ENCODE data around the gene TP53BP1. TPM values are rescaled to one million over a fixed set of nuclear protein-coding genes. Genes with fewer than 3 reads are reported as not detected.

The TP53BP1 gene
- total and polyA plus RNA-seq, 8 donors: 3.3 to 85.7 (median 14.5) TPM

DNA sequence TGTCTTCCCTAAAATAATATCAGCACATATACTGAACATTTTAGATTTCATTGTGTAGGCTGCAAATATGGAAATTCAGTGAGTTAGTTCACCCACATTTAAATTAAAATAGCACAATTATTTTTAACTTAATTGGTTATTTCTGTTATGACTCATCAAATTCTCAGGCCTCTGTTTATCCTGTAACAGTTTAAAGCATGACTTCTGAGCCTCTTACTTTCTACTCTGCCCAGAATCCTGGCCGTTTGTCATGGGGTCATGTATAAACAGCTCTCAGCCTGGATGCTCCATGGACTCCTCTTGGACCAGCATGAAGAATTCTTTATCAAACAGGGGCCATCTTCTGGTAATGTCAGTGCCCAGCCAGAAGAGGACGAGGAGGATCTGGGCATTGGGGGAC lies 109.9 kb downstream of the TP53BP1 start:
- TF ChIP-seq POLR2A (IDR thresholded peaks at IDR 0.05) (no peak), EP300 (IDR thresholded peaks at IDR 0.05) (no peak), POLR2AphosphoS5 (IDR thresholded peaks at IDR 0.05) (no peak)
- TF ChIP-seq, protein P1, sequence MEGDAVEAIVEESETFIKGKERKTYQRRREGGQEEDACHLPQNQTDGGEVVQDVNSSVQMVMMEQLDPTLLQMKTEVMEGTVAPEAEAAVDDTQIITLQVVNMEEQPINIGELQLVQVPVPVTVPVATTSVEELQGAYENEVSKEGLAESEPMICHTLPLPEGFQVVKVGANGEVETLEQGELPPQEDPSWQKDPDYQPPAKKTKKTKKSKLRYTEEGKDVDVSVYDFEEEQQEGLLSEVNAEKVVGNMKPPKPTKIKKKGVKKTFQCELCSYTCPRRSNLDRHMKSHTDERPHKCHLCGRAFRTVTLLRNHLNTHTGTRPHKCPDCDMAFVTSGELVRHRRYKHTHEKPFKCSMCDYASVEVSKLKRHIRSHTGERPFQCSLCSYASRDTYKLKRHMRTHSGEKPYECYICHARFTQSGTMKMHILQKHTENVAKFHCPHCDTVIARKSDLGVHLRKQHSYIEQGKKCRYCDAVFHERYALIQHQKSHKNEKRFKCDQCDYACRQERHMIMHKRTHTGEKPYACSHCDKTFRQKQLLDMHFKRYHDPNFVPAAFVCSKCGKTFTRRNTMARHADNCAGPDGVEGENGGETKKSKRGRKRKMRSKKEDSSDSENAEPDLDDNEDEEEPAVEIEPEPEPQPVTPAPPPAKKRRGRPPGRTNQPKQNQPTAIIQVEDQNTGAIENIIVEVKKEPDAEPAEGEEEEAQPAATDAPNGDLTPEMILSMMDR (IDR thresholded peaks at IDR 0.05): no peak
- intact Hi-C loops (cut with DNase I; ENCODE audit: low total_unique reads): no loop called here
- no peak overlapping the region for H3K4me3 ChIP-seq
- no peaks in the 10 kb centered on the region for H3K4me1 ChIP-seq
- H3K27me3 ChIP-seq: no peaks in the 10 kb centered on the region
- peaks cover 36 to 93% (median 87%) of the 10 kb centered on the region in 4 donors for H3K36me3 ChIP-seq
- 63 to 86% (median 73%) methylated on average over 2 of the region's 2 CpGs for WGBS, 5 donors
- no peak for DNase-seq
- H3K27ac ChIP-seq: no peak overlapping the region
- H3K9me3 ChIP-seq: no peaks in the 10 kb centered on the region

DNA sequence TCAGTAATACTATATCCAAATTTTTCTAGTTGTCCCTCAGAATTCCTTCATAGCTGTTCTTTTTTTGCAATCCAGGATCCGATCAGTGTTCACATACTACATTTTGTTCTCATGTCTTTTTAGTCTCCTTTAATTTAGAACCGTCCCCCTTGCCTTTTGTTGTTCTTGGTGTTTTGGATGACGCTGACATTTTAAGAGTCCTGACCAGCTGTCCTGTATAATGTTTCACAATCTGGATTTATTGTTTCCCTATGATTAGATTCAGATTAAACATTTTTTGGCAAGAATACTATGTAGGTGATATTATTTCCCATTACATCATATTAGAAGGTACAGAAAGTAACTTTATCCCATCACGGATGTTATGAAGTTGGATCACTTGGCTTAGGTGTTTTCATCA lies 110.6 kb downstream of the TP53BP1 start:
- 81 to 95% (median 90%) methylated on average over 4 of the region's 4 CpGs for WGBS, 5 donors
- no peak for DNase-seq
- Histone ChIP-seq H3K4me1 (no peaks in the 10 kb centered on the region), H3K4me3 (no peak overlapping the region), H3K9me3 (no peaks in the 10 kb centered on the region), H3K36me3 (peaks cover 36 to 93% (median 87%) of the 10 kb centered on the region in 4 donors), H3K27ac (no peak overlapping the region), H3K27me3 (no peaks in the 10 kb centered on the region)
- intact Hi-C loops (cut with DNase I; ENCODE audit: low total_unique reads): no loop called here
- TF ChIP-seq EP300 (IDR thresholded peaks at IDR 0.05): no peak
- TF ChIP-seq POLR2A (IDR thresholded peaks at IDR 0.05): no peak
- no peak for TF ChIP-seq POLR2AphosphoS5 (IDR thresholded peaks at IDR 0.05)
- TF ChIP-seq, protein P1 (IDR thresholded peaks at IDR 0.05): no peak

DNA sequence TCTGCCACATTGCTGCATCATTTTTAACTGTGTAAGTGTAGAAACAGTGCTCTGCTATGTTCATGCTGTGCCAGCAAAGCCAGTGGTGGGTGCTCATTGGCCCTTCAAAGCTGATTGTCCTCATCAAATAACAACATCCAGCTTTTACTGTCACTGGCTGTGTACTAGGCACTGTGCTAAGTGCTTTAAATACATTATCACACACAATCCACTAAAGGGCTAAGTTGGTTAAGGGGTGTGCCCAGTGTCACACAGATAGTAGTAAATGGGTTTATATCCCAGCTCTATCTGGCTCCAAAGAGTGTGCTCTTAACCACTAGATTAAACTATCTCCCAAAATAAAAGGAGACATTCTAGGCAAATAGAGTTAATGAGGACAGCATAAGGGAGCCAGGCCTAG lies 114.4 kb downstream of the TP53BP1 start:
- no peak for DNase-seq
- H3K4me1 ChIP-seq: no peaks in the 10 kb centered on the region
- no peak overlapping the region for H3K27ac ChIP-seq
- peaks cover 7 to 65% (median 62%) of the 10 kb centered on the region in 4 donors for H3K36me3 ChIP-seq
- H3K4me3 ChIP-seq: no peak overlapping the region
- H3K27me3 ChIP-seq: no peaks in the 10 kb centered on the region
- intact Hi-C loops (cut with DNase I; ENCODE audit: low total_unique reads): no loop called here
- H3K9me3 ChIP-seq: no peaks in the 10 kb centered on the region
- TF ChIP-seq, protein P1 (IDR thresholded peaks at IDR 0.05): no peak
- no peak for TF ChIP-seq POLR2AphosphoS5 (IDR thresholded peaks at IDR 0.05)
- TF ChIP-seq POLR2A (IDR thresholded peaks at IDR 0.05): no peak
- no peak for TF ChIP-seq EP300 (IDR thresholded peaks at IDR 0.05)

DNA sequence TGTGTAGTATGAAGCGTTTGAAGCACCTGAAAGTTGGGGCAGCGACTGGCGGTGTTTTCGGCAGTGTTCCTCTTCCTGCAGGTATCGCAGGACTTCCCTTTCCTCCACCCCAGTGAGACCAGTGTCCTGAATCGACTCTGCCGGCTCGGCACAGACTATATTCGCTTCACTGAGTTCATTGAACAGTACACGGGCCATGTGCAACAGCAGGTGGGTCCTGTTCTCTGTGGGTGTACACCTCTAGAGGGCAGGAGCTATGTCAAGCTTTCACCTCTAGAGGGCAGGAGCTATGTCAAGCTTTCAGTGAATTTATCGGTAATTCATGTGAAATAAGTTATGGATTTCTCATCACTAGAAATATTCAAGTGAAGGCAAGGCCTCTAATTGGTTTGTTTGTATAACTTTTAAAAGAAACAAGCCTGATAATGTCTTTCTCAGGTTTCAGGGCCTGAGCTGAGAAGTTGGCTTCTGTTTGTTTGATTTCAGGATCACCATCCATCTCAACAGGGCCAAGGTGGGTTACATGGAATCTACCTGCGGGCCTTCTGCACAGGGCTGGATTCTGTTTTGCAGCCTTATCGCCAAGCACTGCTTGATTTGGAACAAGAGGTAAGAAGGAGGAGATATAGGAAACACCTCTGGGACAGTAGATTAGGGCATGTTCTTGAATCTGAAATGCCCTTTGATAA lies 116.8 kb downstream of the TP53BP1 start:
- Histone ChIP-seq H3K4me3 (no peak overlapping the region), H3K4me1 (peaks cover 0 to 22% (median 14%) of the 10 kb centered on the region in 4 donors), H3K27ac (no peak overlapping the region), H3K9me3 (no peaks in the 10 kb centered on the region), H3K36me3 (peaks cover 7 to 48% (median 43%) of the 10 kb centered on the region in 4 donors), H3K27me3 (no peaks in the 10 kb centered on the region)
- 80 to 88% (median 83%) methylated on average over 13 of the region's 13 CpGs for WGBS, 5 donors
- intact Hi-C loops (cut with DNase I; ENCODE audit: low total_unique reads): no loop called here
- DNase-seq: peak in 1 of 2 donors; percentile 48
- TF ChIP-seq POLR2AphosphoS5 (IDR thresholded peaks at IDR 0.05): no peak
- no peak for TF ChIP-seq EP300 (IDR thresholded peaks at IDR 0.05)
- TF ChIP-seq POLR2A (IDR thresholded peaks at IDR 0.05): no peak
- TF ChIP-seq, protein P1 (IDR thresholded peaks at IDR 0.05): peak in 5 of 7 experiments; percentile 8 to 67 (median 58)

All from stomach (tissue), 9 donors.